GM12878 (cell line): ENCODE data around the gene KIFAP3. TPM values are rescaled to one million over a fixed set of nuclear protein-coding genes. Genes with fewer than 3 reads are reported as not detected.

ENCODE experiments used
- ATAC-seq: fragments of 200-7000 bp; cut with Tn5 transposase; 3 replicates; pipeline ENCODE4 v1.9.1; 2020; ENCODE audit warnings: mild to moderate bottlenecking, moderate library complexity
- BruUV-seq: library from RNA; stranded (reverse); fragments of 400-500 nt; replicated peaks from 2 replicates; lab custom pipeline; 2021; lab: Mats Ljungman, UMichigan
- CTCF ChIA-PET: fragments of 300-600 bp; sonication (Branson Sonifier 250); formaldehyde crosslinking; extraction: SDS; loops from one replicate; lab custom pipeline; 2021; ENCODE audit warnings: inconsistent platforms; lab: Yijun Ruan, JAX
- POLR2A ChIA-PET: fragments of 350-600 bp; formaldehyde crosslinking; extraction: SDS; loops from one replicate; lab custom pipeline; 2021; ENCODE audit warnings: inconsistent platforms; lab: Charles Lee
- RAD21 ChIA-PET: fragments of 300-600 bp; sonication (Branson Sonifier 250); formaldehyde crosslinking; loops from one replicate; lab custom pipeline; 2023; ENCODE audit warnings: antibody characterized with exemption; ENCODE audit not compliant: unreplicated experiment; lab: Charles Lee
- SMC1A ChIA-PET: fragments of 300-600 bp; sonication (Branson Sonifier 250); formaldehyde crosslinking; loops from one replicate; lab custom pipeline; 2023; ENCODE audit not compliant: unreplicated experiment, uncharacterized antibody; lab: Charles Lee
- DNase-seq: peaks from one replicate; pipeline ENCODE4 v3.0.0-alpha.2; 2011; ENCODE audit warnings: low read depth, low spot score
- FAIRE-seq: peaks from 3 replicates; lab custom pipeline; 2011; peaks lifted over from hg19 to GRCh38; lab: Jason Lieb, UNC
- H2AFZ ChIP-seq: 2 replicates; pipeline ENCODE4 v1.6.0; 2011; ENCODE audit warnings: low read depth, low read length, control low read depth; ENCODE audit not compliant: control insufficient read depth
- H3K27ac ChIP-seq: 2 replicates; pipeline ENCODE4 v1.5.1; 2011; ENCODE audit warnings: control low read depth; ENCODE audit not compliant: control insufficient read depth, insufficient read depth
- H3K27me3 ChIP-seq, 2 experiments: replicated peaks in 1 of 2; 2 replicates each; pipeline versions ENCODE4 v1.6.0 to v1.6.1; 2011; ENCODE audit warnings: low read length in 1 of 2; ENCODE audit not compliant: control insufficient read depth in 2 of 2, insufficient read depth in 2 of 2
- H3K36me3 ChIP-seq, 2 experiments: 2 replicates each; pipeline ENCODE4 v1.5.1; 2011; ENCODE audit warnings: low read length in 1 of 2; ENCODE audit not compliant: control insufficient read depth in 2 of 2, insufficient read depth in 2 of 2
- H3K4me1 ChIP-seq: 2 replicates; pipeline ENCODE4 v1.6.1; 2011; ENCODE audit warnings: mild to moderate bottlenecking, low read length, moderate library complexity, mixed read lengths; ENCODE audit not compliant: control insufficient read depth, insufficient read depth
- H3K4me2 ChIP-seq: 2 replicates; pipeline ENCODE4 v1.6.0; 2011; ENCODE audit warnings: control low read depth; ENCODE audit not compliant: control insufficient read depth, insufficient read depth
- H3K4me3 ChIP-seq: fragments of 200-600 bp; sonication (generic); 2 replicates; pipeline ENCODE4 v1.5.1; 2016
- H3K79me2 ChIP-seq: 2 replicates; pipeline ENCODE4 v1.6.0; 2011; ENCODE audit warnings: low read length; ENCODE audit not compliant: control insufficient read depth, insufficient read depth
- H3K9ac ChIP-seq: 2 replicates; pipeline ENCODE4 v1.8.0; 2011; ENCODE audit warnings: low read length, control low read depth, mixed read lengths; ENCODE audit not compliant: control insufficient read depth, insufficient read depth
- H3K9me3 ChIP-seq: replicated peaks from 3 replicates; pipeline ENCODE4 v1.5.1; 2011; ENCODE audit warnings: mild to moderate bottlenecking, low read length; ENCODE audit not compliant: control insufficient read depth, insufficient read depth
- H4K20me1 ChIP-seq: 2 replicates; pipeline ENCODE4 v1.6.0; 2011; ENCODE audit not compliant: control insufficient read depth, insufficient read depth
- WGBS: methylation state at CpG from one replicate; pipeline ENCODE4 v1.1.6; 2016; ENCODE audit warnings: low lambda C conversion rate; ENCODE audit not compliant: insufficient replicate concordance, insufficient coverage; ENCODE audit errors: missing lambda C conversion rate; 5-methylcytosine and 5-hydroxymethylcytosine counted together
- in situ Hi-C: fragments of 300-500 bp; cut with MboI; formaldehyde crosslinking; loops from 9 replicates; pipeline ENCODE4 v1.14.3; 2018; ENCODE audit warnings: mixed read lengths
- intact Hi-C: fragments of 100-400 bp; cut with micrococcal nuclease; formaldehyde crosslinking; loops from one replicate; pipeline ENCODE4 v1.14.2; 2022; ENCODE audit not compliant: unreplicated experiment
- polyA plus RNA-seq, 11 experiments: library from polyadenylated mRNA; depleted of rRNA in 4 of 11; unstranded in 6 of 11; stranded (reverse) in 5 of 11; fragments of >200 nt; fragmentation: Nextera tagmentation in 4 of 11; fragmentation: Illumina TruSeq in 1 of 11; extraction: Ambion mirVana in 4 of 11; extraction: Trizol in 1 of 11; gene quantifications; 1 replicate in 1 of 11; 2 replicates in 10 of 11; pipeline versions ENCODE4 v1.2.1 to v1.2.3, GENCODE V29; 2011 to 2016; ENCODE audit warnings: inconsistent platforms in 2 of 11, missing spikeins in 2 of 11, low read depth in 1 of 11
- total RNA-seq, 4 experiments: library from RNA; depleted of rRNA in 3 of 4; stranded (reverse); fragments of >200 nt in 3 of 4; fragmentation: Illumina TruSeq in 1 of 4; extraction: Trizol in 1 of 4; gene quantifications; 2 replicates each; pipeline versions ENCODE4 v1.2.1 to v1.2.3, GENCODE V29; 2013 to 2021
- TF ChIP-seq, protein P1 (sequence below): fragments of 450-650 bp; IDR thresholded peaks from 2 replicates; pipeline ENCODE4 v1.6.1; 2018; ENCODE audit warnings: borderline replicate concordance, mild to moderate bottlenecking; ENCODE audit not compliant: partially characterized antibody

Gene KIFAP3
- total and polyA plus RNA-seq, 10 of the 15 experiments (the other 5 are each of a cell fraction or from before 2014, with no cell fraction given) = 13.7 to 100 (median 18.9) TPM

DNA sequence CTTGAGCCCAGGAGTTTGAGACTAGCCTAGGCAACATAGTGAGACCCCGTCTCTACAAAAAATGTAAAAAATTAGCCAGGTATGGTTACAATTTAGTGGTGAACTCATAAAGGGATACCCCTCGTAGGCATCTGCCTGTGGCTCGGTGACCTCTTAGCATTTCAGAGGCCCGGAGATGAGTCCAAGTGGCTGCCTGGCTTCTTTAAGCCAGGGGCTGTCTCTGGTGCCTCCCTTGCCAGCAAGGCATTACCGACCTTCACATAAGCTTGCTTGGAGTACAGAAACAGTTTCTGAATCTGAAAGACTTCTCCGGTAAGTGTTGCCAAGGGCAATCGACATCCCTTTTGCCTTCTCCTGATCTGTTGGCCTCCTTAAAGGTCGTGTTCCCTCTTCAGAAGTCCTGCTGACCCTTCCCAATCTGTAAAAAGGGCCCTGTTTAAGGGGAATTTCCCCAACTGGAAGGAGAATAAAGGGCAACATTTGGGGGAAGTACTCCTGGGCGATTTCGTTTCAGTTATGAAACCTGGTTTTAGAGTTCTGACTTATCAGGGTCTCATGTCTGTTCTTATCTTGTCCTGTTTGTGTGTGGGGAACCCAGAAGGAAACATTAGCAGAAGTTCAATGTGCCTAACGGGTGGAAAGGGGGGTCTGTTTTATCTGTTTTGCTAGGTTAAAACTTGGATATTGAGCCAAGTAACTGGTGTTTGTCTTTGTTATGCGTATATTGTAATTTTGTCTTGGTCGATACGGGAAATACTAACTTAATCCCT lies 32.9 kb downstream of the KIFAP3 start:
- Histone ChIP-seq H4K20me1 (no peaks in the 10 kb centered on the region), H3K4me1 (no peaks in the 10 kb centered on the region), H3K27me3 (no peaks in the 10 kb centered on the region), H3K9me3 (no peaks in the 10 kb centered on the region; the same call in 2 of the 3 replicates), H3K4me3 (no peak overlapping the region), H3K36me3 (peaks cover 9 to 20% of the 10 kb centered on the region in 2 experiments; a peak in 3 of 4 replicates), H3K9ac (no peak overlapping the region), H3K4me2 (no peak overlapping the region), H3K79me2 (no peaks in the 10 kb centered on the region), H2AFZ (no peak overlapping the region), H3K27ac (no peak overlapping the region)
- RAD21 ChIA-PET = interaction anchor here (0.5 kb wide), 1 partner anchor 125 kb away, joined by 3 read pairs; no protein-coding TSS in a partner anchor
- FAIRE-seq = peak; percentile 76
- peak; percentile 29; the same call in 2 of the 3 replicates for ATAC-seq
- 88% methylated on average over 14 of the region's 14 CpGs for WGBS
- DNase-seq = no peak
- SMC1A ChIA-PET = interaction anchor here (1.0 to 1.4 kb wide), 5 partner anchors 9 to 33 kb away, joined by 3 to 5 read pairs (median 3); partner anchors contain the start of gene KIFAP3
- no TSS peak for BruUV-seq
- in situ Hi-C loops = no loop called here
- intact Hi-C loops = no loop called here
- CTCF ChIA-PET = interaction anchor here (1.3 kb wide), 1 partner anchor 41 kb away, joined by 3 read pairs; no protein-coding TSS in a partner anchor
- POLR2A ChIA-PET = interaction anchor here (1.0 kb wide), 1 partner anchor 492 kb away, joined by 3 read pairs; no protein-coding TSS in a partner anchor
- TF ChIP-seq, protein P1, sequence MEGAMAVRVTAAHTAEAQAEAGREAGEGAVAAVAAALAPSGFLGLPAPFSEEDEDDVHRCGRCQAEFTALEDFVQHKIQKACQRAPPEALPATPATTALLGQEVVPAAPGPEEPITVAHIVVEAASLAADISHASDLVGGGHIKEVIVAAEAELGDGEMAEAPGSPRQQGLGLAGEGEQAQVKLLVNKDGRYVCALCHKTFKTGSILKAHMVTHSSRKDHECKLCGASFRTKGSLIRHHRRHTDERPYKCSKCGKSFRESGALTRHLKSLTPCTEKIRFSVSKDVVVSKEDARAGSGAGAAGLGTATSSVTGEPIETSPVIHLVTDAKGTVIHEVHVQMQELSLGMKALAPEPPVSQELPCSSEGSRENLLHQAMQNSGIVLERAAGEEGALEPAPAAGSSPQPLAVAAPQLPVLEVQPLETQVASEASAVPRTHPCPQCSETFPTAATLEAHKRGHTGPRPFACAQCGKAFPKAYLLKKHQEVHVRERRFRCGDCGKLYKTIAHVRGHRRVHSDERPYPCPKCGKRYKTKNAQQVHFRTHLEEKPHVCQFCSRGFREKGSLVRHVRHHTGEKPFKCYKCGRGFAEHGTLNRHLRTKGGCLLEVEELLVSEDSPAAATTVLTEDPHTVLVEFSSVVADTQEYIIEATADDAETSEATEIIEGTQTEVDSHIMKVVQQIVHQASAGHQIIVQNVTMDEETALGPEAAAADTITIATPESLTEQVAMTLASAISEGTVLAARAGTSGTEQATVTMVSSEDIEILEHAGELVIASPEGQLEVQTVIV = no peak
- TF ChIP-seq, all 136 proteins: peak for 0
